ENCODE data around the gene IGFALS. TPM values are rescaled to one million over a fixed set of nuclear protein-coding genes. Genes with fewer than 3 reads are reported as not detected.

Gene IGFALS
- total and polyA plus RNA-seq, 2 donors (not counting 3 experiments of a cell fraction or from before 2014, with no cell fraction given): not detected

DNA sequence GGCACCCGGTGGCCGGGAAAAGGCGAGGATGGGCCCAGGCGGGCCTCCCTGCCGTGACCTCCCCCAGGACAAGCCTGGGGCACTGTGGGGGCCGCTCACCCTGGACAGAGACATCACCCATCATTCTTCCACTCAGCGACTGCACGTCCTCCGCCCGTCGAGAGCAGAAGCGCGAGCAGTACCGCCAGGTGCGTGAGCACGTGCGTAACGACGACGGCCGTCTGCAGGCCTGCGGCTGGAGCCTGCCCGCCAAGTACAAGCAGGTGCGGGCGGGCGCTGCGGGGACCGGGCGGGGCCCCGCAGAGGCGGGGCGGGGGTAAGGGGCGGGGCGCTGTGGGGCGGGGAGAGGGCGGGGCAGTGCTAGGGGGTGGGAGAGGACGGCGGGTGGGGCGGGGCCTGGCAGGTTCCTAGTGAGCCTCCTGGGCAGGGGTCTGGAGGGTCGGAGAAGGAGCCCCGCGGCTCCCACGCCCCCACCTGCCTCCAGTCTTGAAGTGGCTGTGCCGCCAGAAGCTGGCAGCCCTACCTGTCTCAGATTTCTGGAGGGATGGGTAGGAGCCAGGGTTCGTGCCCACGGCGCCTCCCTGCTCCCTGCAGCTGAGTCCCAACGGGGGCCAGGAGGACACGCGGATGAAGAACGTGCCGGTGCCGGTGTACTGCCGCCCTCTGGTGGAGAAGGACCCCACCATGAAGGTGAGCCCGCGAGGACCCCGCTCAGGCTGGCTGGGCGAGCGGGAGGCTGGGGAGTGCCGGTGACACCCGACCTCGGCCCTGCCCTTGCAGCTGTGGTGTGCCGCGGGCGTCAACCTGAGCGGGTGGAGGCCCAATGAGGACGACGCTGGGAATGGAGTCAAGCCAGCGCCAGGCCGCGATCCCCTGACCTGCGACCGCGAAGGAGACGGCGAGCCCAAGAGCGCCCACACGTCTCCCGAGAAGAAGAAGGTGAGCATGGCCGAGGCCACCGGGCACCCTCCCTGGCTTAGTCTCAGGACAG, 29.7 kb downstream of the IGFALS start:
- no peak overlapping the region for H3K4me3 ChIP-seq (replicated peaks in 1 of 3; ENCODE audit: insufficient read depth in 1 of 3, low read depth in 1 of 3, low read length in 3 of 3)
- CTCF ChIA-PET: interaction anchor here (0.7 to 1.6 kb wide), 2 partner anchors 40 to 58 kb away, joined by 4 read pairs; partner anchors contain the start of gene MAPK8IP3
- H3K9me1 ChIP-seq (replicated peaks; ENCODE audit: control insufficient read depth, extremely low read depth, insufficient read depth, low read length): no peaks in the 10 kb centered on the region
- TF ChIP-seq CTCF (IDR thresholded peaks at IDR 0.05; ENCODE audit: extremely low read depth in 1 of 2, insufficient read depth in 1 of 2, low read depth in 1 of 2, low read length in 2 of 2) (peak; percentile 26 to 49), JUN (IDR thresholded peaks at IDR 0.05; ENCODE audit: borderline replicate concordance, insufficient read depth, insufficient read length, low read depth) (no peak)
- dilution Hi-C loops (cut with MboI; ENCODE audit: extremely low pct_ligation_motif_present, low sequenced_read_pairs) (no loop called here), intact Hi-C loops (cut with micrococcal nuclease) (no loop called here)
- H3K27ac ChIP-seq (ENCODE audit: insufficient read depth, low read depth, low read length): no peak overlapping the region
- H3K36me3 ChIP-seq (ENCODE audit: control insufficient read depth in 2 of 2, extremely low read depth in 1 of 2, insufficient read depth in 2 of 2, low read length in 2 of 2): peaks cover 5 to 58% of the 10 kb centered on the region in 2 experiments
- DNase-seq (ENCODE audit: low read depth, low spot score) (no peak), FAIRE-seq (no peak)
- no peak overlapping the region for H3K4me2 ChIP-seq (ENCODE audit: insufficient read depth, low read length)
- no peaks in the 10 kb centered on the region for H3K9me3 ChIP-seq (replicated peaks; ENCODE audit: control insufficient read depth, insufficient read depth, low read length)
- H4K20me1 ChIP-seq (replicated peaks; ENCODE audit: control insufficient read depth, extremely low read depth, insufficient read depth, low read length): no peaks in the 10 kb centered on the region
- H3K27me3 ChIP-seq (ENCODE audit: control insufficient read depth in 2 of 2, insufficient read depth in 2 of 2, low read length in 2 of 2): no peaks in the 10 kb centered on the region
- H3K4me1 ChIP-seq (ENCODE audit: control insufficient read depth, extremely low read depth, insufficient read depth, low read length): no peaks in the 10 kb centered on the region
- no peaks in the 10 kb centered on the region for H3K79me2 ChIP-seq (ENCODE audit: control insufficient read depth, insufficient read depth, low read length)
- no peak overlapping the region for H2AFZ ChIP-seq (ENCODE audit: low read depth, low read length)
- H3K9ac ChIP-seq (replicated peaks; ENCODE audit: extremely low read depth, insufficient read depth, low read length): no peak overlapping the region
- no TSS peak for BruUV-seq (replicated peaks)
- POLR2A ChIA-PET: no interaction called here

Measured in endothelial cell of umbilical vein (primary cell).